ENCODE data around the gene ABCB9. TPM values are rescaled to one million over a fixed set of nuclear protein-coding genes. Genes with fewer than 3 reads are reported as not detected.
A peak's percentile ranks its signal among the peaks of the same experiment; 100 is the strongest.

ABCB9 gene
- total and polyA plus RNA-seq, 8 donors: 1.3 to 6.7 (median 3.1) TPM

DNA sequence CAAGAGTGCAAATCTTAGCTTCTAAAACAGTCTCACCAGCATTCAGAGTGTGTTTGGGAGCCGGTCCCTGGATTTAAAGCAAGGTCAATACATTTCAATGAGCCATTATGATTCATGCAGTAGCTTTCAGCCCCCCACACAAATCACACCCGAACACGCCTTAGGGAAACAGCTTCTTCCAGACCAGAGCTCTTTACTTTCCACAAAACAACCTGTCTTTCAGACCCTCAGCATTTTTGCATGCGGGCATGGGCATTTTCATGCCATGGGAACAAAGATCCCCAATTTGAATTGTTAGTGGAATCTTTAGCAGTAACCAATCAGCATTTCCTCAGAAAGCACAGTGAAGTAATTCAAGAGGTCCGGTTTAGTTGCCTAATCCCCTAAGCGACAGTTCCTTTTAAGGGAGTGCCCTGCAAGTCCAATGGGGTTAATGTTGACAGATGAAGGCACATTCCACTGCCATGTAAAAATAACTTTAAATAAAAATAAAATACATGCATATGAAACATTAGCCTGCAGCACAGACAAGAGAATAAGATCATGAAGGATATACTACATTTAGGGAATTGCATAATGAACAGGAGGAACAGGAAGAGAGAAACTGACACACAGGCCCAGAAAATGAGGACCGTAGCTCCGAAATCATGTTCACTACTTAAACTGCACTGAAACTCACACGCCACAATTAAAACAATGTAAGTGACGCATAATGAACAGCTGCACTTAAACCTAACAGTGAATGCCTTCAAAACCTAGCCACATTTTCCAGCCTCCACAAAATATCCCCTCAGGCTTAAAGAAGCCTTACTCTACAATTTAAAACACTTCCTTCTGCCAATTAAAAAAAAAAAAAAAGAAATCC, 74.4 kb downstream of the ABCB9 start:
- DNase-seq: no peak
- no peak for ATAC-seq
- intact Hi-C loops (cut with DNase I): no loop called here
- Histone ChIP-seq H3K9me3 (no peaks in the 10 kb centered on the region), H3K36me3 (no peaks in the 10 kb centered on the region), H3K27me3 (no peaks in the 10 kb centered on the region), H3K4me1 (peaks cover 57 to 73% (median 60%) of the 10 kb centered on the region in 3 donors), H3K4me3 (no peak overlapping the region), H3K27ac (peak overlapping the region in 2 of 4 donors; percentile 83 to 96)
- TF ChIP-seq, protein P1, sequence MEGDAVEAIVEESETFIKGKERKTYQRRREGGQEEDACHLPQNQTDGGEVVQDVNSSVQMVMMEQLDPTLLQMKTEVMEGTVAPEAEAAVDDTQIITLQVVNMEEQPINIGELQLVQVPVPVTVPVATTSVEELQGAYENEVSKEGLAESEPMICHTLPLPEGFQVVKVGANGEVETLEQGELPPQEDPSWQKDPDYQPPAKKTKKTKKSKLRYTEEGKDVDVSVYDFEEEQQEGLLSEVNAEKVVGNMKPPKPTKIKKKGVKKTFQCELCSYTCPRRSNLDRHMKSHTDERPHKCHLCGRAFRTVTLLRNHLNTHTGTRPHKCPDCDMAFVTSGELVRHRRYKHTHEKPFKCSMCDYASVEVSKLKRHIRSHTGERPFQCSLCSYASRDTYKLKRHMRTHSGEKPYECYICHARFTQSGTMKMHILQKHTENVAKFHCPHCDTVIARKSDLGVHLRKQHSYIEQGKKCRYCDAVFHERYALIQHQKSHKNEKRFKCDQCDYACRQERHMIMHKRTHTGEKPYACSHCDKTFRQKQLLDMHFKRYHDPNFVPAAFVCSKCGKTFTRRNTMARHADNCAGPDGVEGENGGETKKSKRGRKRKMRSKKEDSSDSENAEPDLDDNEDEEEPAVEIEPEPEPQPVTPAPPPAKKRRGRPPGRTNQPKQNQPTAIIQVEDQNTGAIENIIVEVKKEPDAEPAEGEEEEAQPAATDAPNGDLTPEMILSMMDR (IDR thresholded peaks at IDR 0.05): no peak
- no peak for FAIRE-seq
- 56 to 59% methylated on average over 10 of the region's 10 CpGs for WGBS, 2 donors

DNA sequence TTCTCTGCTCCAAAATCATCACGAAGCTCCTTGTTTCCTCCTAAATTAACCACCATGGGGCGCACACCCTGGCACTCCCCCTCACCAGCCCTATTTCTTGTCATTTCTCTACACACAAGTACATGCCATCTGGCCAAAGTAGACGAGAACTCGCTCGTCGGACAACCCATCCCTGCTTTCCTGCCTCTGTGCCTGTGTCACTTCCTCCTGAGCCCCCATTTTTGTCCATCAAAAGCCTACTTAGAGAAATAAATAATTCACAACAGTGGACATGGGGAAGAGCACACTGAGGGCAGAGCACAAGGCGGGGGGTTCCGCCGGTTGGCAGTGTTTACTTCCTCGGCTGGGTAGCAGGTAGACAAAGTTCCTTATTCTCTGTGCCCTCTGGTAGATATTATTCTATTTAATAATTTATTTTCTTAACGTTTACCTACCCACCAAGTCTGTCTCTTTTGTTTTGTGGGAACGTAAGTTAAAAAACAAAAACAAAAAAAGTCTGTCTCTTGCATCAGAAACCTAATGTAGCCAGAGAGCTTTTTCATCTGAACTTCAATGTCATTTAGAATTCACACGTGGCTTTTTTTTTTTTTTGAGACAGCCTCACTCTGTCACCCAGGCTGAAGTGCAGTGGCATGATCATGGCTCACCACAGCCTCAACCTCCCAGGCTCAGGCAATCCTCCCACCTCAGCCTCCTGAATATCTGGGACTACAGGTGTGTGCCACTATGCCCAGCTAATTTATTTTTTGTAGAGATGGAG, 76.3 kb downstream of the ABCB9 start:
- Histone ChIP-seq H3K9me3 (no peaks in the 10 kb centered on the region), H3K27ac (peak overlapping the region; percentile 85 to 96 (median 94)), H3K4me1 (peaks cover 61 to 83% (median 70%) of the 10 kb centered on the region in 3 donors), H3K36me3 (no peaks in the 10 kb centered on the region), H3K4me3 (no peak overlapping the region), H3K27me3 (no peaks in the 10 kb centered on the region)
- TF ChIP-seq, protein P1 (IDR thresholded peaks at IDR 0.05): no peak
- no peak for DNase-seq
- FAIRE-seq: no peak
- 66 to 70% methylated on average over 13 of the region's 13 CpGs for WGBS, 2 donors
- ATAC-seq: no peak
- intact Hi-C loops (cut with DNase I): no loop called here

DNA sequence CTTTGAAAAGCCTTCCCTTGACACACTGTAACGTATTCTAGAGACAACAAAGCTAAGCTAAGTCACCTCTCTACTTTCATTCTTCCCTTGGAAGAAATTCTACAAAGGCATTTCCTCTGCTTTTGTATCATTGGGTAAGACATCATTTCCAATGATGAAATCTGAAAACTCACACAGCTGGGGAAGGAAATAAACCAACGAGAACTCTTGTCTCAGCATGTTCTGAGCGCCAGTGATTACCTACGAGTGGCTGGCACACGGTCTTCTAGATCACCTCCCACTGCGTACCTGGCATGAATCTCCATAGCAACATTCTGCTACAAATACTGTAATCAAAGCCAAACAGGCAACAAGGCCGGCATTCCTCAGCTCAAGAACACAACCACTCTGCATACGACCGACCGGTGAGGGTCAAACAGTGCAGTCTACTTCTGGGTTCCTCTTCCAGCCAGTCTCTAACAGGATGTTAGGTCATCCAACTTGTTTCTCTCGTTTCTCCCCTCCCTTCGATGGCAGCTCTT, 78.0 kb downstream of the ABCB9 start:
- Histone ChIP-seq H3K36me3 (no peaks in the 10 kb centered on the region), H3K4me1 (peaks cover 53 to 78% (median 78%) of the 10 kb centered on the region in 3 donors), H3K9me3 (no peaks in the 10 kb centered on the region), H3K4me3 (peak overlapping the region in 2 of 4 donors; percentile 2 to 25), H3K27me3 (no peaks in the 10 kb centered on the region), H3K27ac (peak overlapping the region; percentile 85 to 96 (median 94))
- TF ChIP-seq, protein P1 (IDR thresholded peaks at IDR 0.05): no peak
- ATAC-seq (peak; percentile 87 to 93 (median 90)), DNase-seq (peak in 5 of 6 donors; percentile 82 to 92 (median 84)), FAIRE-seq (no peak)
- intact Hi-C loops (cut with DNase I): no loop called here
- 2 to 3% methylated on average over 12 of the region's 12 CpGs for WGBS, 2 donors

DNA sequence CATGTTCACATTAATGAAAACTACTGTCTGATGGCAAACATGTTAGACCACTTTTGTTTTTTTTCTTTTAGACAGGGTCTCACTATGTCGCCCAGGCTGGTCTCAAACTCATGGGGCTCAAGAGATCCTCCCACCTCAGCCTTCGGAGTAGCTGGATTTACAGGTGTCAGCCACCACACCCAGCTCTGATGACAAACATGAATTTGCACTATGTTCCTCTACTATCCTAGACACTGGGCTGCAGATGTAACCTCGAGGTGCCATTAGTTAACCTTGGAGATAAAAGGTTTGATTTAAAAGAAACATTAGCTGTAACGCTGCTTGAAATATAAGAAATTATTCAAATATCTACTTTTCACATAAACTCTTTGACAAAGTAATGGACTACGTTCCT, 78.4 kb downstream of the ABCB9 start:
- Histone ChIP-seq H3K36me3 (no peaks in the 10 kb centered on the region), H3K4me3 (peak overlapping the region in 2 of 4 donors; percentile 2 to 25), H3K9me3 (no peaks in the 10 kb centered on the region), H3K27me3 (no peaks in the 10 kb centered on the region), H3K27ac (peak overlapping the region; percentile 85 to 96 (median 94)), H3K4me1 (peaks cover 48 to 76% (median 73%) of the 10 kb centered on the region in 3 donors)
- peak in 2 of 4 donors; percentile 0 to 3 for ATAC-seq
- no peak for DNase-seq
- 37 to 42% methylated on average over 5 of the region's 5 CpGs for WGBS, 2 donors
- FAIRE-seq: no peak
- TF ChIP-seq, protein P1 (IDR thresholded peaks at IDR 0.05): no peak
- intact Hi-C loops (cut with DNase I): no loop called here

Data from pancreas (tissue), 10 donors.